ENCODE data around the gene DSCAM.
"Not testable (repeated sequence)": the region's sequence is repeated elsewhere in the genome, so short reads cannot be mapped to it uniquely, and the experiment has no call there.

DSCAM gene

GRCh38 chr21:40187244-40187643, 659.7 kb downstream of the DSCAM start:
- H3K4me2 ChIP-seq (ENCODE audit: low read depth, low read length, poor library complexity, severe bottlenecking) = no peak overlapping the region
- TF ChIP-seq CTCF (IDR thresholded peaks at IDR 0.05; ENCODE audit: insufficient read depth, low read length, poor library complexity, severe bottlenecking) (no peak), EZH2phosphoT487 (conservative IDR thresholded peaks at IDR 0.05; ENCODE audit: low read length) (no peak)

GRCh38 chr21:40186045-40186444, 660.9 kb downstream of the DSCAM start:
- H3K4me2 ChIP-seq (ENCODE audit: low read depth, low read length, poor library complexity, severe bottlenecking) = no peak overlapping the region
- no peak overlapping the region for H3K4me3 ChIP-seq (ENCODE audit: insufficient read depth, low read length, poor library complexity, severe bottlenecking)
- no peak overlapping the region for H3K27ac ChIP-seq (ENCODE audit: low read depth, low read length)
- no peaks in the 10 kb centered on the region for H3K27me3 ChIP-seq (ENCODE audit: low read length)
- H3K9ac ChIP-seq (ENCODE audit: low read length) = no peak overlapping the region
- no peak overlapping the region for H2AFZ ChIP-seq (ENCODE audit: low read depth, low read length, severe bottlenecking)
- no peaks in the 10 kb centered on the region for H3K36me3 ChIP-seq (ENCODE audit: low read length)
- no peak for TF ChIP-seq CTCF (IDR thresholded peaks at IDR 0.05; ENCODE audit: insufficient read depth, low read length, poor library complexity, severe bottlenecking)
- TF ChIP-seq EZH2phosphoT487 (conservative IDR thresholded peaks at IDR 0.05; ENCODE audit: low read length) = no peak
- peaks cover 10% of the 10 kb centered on the region for H3K9me3 ChIP-seq (ENCODE audit: insufficient read depth, low read length)
- no peaks in the 10 kb centered on the region for H3K9me2 ChIP-seq (replicated peaks; ENCODE audit: insufficient read depth, low read length)
- H4K20me1 ChIP-seq (ENCODE audit: low read depth, low read length) = no peaks in the 10 kb centered on the region
- H3F3A ChIP-seq (ENCODE audit: insufficient read depth) = no peaks in the 10 kb centered on the region
- no peaks in the 10 kb centered on the region for H3K79me2 ChIP-seq (ENCODE audit: insufficient read depth, low read length)

More at GRCh38 chr21:40187244-40187643, 659.7 kb downstream of the DSCAM start:
- no peaks in the 10 kb centered on the region for H3K36me3 ChIP-seq (ENCODE audit: low read length)
- no peak overlapping the region for H2AFZ ChIP-seq (ENCODE audit: low read depth, low read length, severe bottlenecking)
- H3K9me3 ChIP-seq (ENCODE audit: insufficient read depth, low read length) = 0 out of 2 replicates have a peak, but pooled peaks cover 1% of the 10 kb centered on the region
- no peaks in the 10 kb centered on the region for H4K20me1 ChIP-seq (ENCODE audit: low read depth, low read length)
- no peaks in the 10 kb centered on the region for H3K9me2 ChIP-seq (replicated peaks; ENCODE audit: insufficient read depth, low read length)
- no peak overlapping the region for H3K4me3 ChIP-seq (ENCODE audit: insufficient read depth, low read length, poor library complexity, severe bottlenecking)
- no peaks in the 10 kb centered on the region for H3F3A ChIP-seq (ENCODE audit: insufficient read depth)
- H3K27ac ChIP-seq (ENCODE audit: low read depth, low read length) = no peak overlapping the region
- H3K79me2 ChIP-seq (ENCODE audit: insufficient read depth, low read length) = no peaks in the 10 kb centered on the region
- no peak overlapping the region for H3K9ac ChIP-seq (ENCODE audit: low read length)
- no peaks in the 10 kb centered on the region for H3K27me3 ChIP-seq (ENCODE audit: low read length)

GRCh38 chr21:40185208-40185607, 661.8 kb downstream of the DSCAM start:
- peaks cover 16% of the 10 kb centered on the region for H3K9me3 ChIP-seq (ENCODE audit: insufficient read depth, low read length)
- H4K20me1 ChIP-seq (ENCODE audit: low read depth, low read length) = no peaks in the 10 kb centered on the region
- H3K79me2 ChIP-seq (ENCODE audit: insufficient read depth, low read length) = no peaks in the 10 kb centered on the region
- H3K9ac ChIP-seq (ENCODE audit: low read length) = no peak overlapping the region
- no peaks in the 10 kb centered on the region for H3K36me3 ChIP-seq (ENCODE audit: low read length)
- no peak overlapping the region for H3K4me3 ChIP-seq (ENCODE audit: insufficient read depth, low read length, poor library complexity, severe bottlenecking)
- H2AFZ ChIP-seq (ENCODE audit: low read depth, low read length, severe bottlenecking) = no peak overlapping the region
- TF ChIP-seq EZH2phosphoT487 (conservative IDR thresholded peaks at IDR 0.05; ENCODE audit: low read length) (no peak), CTCF (IDR thresholded peaks at IDR 0.05; ENCODE audit: insufficient read depth, low read length, poor library complexity, severe bottlenecking) (no peak)
- H3K4me2 ChIP-seq (ENCODE audit: low read depth, low read length, poor library complexity, severe bottlenecking) = no peak overlapping the region
- H3F3A ChIP-seq (ENCODE audit: insufficient read depth) = no peaks in the 10 kb centered on the region
- H3K9me2 ChIP-seq (replicated peaks; ENCODE audit: insufficient read depth, low read length) = no peaks in the 10 kb centered on the region
- H3K27me3 ChIP-seq (ENCODE audit: low read length) = no peaks in the 10 kb centered on the region
- no peak overlapping the region for H3K27ac ChIP-seq (ENCODE audit: low read depth, low read length)

- peaks cover 16% of the 10 kb centered on the region for H3K9me3 ChIP-seq (ENCODE audit: insufficient read depth, low read length)
- not testable (repeated sequence) for H3K4me3 ChIP-seq (ENCODE audit: insufficient read depth, low read length, poor library complexity, severe bottlenecking); H3K27ac ChIP-seq (ENCODE audit: low read depth, low read length); H3K9ac ChIP-seq (ENCODE audit: low read length); H3K36me3 ChIP-seq (ENCODE audit: low read length); H3K4me2 ChIP-seq (ENCODE audit: low read depth, low read length, poor library complexity, severe bottlenecking); H3K9me2 ChIP-seq (replicated peaks; ENCODE audit: insufficient read depth, low read length); H2AFZ ChIP-seq (ENCODE audit: low read depth, low read length, severe bottlenecking); H3K27me3 ChIP-seq (ENCODE audit: low read length); H3K79me2 ChIP-seq (ENCODE audit: insufficient read depth, low read length); H3F3A ChIP-seq (ENCODE audit: insufficient read depth); H4K20me1 ChIP-seq (ENCODE audit: low read depth, low read length)
Observed at GRCh38 chr21:40182491-40182890, 664.5 kb downstream of the DSCAM start.

All from SU-DHL-6 (cell line).